NCI-H187 (cell line): ENCODE measurements around the gene HOXA1.

Experiments used
- DNase-seq, 2 experiments: peaks; one replicate each; lab custom pipeline; 2025; lab: John Stamatoyannopoulos, UW

HOXA1 gene

GRCh38 chr7:27131390-27131819, 35.6 kb upstream of the HOXA1 start:
- peak in 1 of 2 experiments; percentile 51 for DNase-seq

DNA sequence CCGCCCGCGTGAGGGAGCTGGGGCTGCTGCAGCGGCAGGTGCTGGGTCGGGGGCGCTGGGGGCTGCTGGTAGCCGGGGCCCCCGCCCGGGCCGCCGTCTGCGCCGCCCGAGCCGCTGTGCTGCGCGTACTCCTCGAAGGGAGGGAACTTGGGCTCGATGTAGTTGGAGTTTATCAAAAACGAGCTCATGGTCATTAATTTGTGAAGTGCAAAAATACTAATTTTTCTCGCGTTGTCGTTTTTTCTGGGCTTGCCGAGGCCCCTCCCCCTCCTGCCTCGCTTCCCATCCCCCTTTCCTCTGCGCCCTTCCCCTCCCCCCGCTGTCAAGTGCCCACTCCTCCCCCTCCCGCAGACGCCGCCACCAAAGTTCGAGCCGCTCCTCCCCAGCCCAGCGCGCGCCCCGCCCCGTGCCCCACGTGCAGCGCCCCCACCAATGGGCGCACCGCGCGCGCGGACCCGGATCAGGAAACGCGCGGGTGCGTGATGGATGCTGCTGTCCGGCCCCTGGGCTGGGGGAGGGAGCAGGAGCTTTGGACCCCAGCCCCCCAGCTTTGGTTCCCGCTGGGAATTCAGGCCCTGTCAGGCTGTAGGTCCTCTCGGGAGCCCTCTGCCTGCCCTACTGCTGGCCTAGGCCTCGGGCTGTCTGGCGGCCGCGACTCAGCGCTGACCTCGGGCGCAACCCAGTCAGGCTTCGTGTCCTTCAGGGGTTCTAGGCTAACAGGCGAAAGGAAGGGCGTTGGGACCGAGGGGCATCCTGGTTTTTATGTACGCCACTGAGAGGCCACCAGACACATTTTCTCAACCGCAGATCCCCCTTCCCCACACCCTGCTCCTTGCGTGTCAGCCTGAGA, 35.0 kb upstream of the HOXA1 start, which contains the start of gene HOXA4:
Gene HOXA4, minus strand, starts transcription at position 218 of the 850 bp plus-strand sequence. Its CDS starts 24 bp downstream, at position 194.
- peak; percentile 70 to 75 for DNase-seq

GRCh38 chr7:27129729-27130539, 34.1 kb upstream of the HOXA1 start:
- DNase-seq: no peak

- no peak for DNase-seq
Observed at GRCh38 chr7:27128776-27129728, 33.3 kb upstream of the HOXA1 start.

- no peak for DNase-seq
Observed at GRCh38 chr7:27128034-27128433, 32.2 kb upstream of the HOXA1 start.

- DNase-seq: no peak
Observed at GRCh38 chr7:27126596-27127327, 31.0 kb upstream of the HOXA1 start.

GRCh38 chr7:27125986-27126394, 30.2 kb upstream of the HOXA1 start:
- no peak for DNase-seq

- no peak for DNase-seq
Observed at GRCh38 chr7:27124902-27125689, 29.3 kb upstream of the HOXA1 start.

- DNase-seq: no peak
Observed at GRCh38 chr7:27124096-27124901, 28.5 kb upstream of the HOXA1 start.

- DNase-seq: no peak
Observed at GRCh38 chr7:27123477-27124053, 27.8 kb upstream of the HOXA1 start.

DNA sequence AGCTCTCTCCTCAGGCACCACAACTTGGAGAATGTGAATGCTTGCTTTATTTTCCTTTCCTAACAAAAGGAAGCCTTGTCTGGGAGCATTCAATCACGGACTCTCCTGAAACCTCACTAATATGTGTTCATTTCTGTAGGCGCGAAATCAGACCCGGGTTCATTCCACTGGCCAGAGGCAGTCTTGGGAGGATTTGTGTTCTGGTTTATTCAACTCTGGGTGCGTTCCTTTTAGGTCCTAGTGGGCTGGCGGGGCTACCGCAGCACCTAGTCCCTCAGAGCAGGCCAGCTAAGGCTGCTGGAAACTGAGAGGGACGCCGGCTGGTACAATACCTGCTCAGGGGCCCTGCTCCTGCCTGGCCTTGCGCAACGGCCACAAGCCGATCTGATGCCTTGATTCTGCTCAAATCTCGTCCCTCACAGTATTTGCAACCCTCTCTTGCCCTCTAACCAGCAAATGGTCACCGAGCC, 27.2 kb upstream of the HOXA1 start:
- no peak for DNase-seq

GRCh38 chr7:27122077-27122910, 26.5 kb upstream of the HOXA1 start:
- no peak for DNase-seq

- DNase-seq: no peak
Observed at GRCh38 chr7:27121684-27122076, 25.9 kb upstream of the HOXA1 start.

GRCh38 chr7:27119412-27119911, 23.7 kb upstream of the HOXA1 start:
- no peak for DNase-seq

GRCh38 chr7:27118580-27118979, 22.8 kb upstream of the HOXA1 start:
- DNase-seq: no peak

DNA sequence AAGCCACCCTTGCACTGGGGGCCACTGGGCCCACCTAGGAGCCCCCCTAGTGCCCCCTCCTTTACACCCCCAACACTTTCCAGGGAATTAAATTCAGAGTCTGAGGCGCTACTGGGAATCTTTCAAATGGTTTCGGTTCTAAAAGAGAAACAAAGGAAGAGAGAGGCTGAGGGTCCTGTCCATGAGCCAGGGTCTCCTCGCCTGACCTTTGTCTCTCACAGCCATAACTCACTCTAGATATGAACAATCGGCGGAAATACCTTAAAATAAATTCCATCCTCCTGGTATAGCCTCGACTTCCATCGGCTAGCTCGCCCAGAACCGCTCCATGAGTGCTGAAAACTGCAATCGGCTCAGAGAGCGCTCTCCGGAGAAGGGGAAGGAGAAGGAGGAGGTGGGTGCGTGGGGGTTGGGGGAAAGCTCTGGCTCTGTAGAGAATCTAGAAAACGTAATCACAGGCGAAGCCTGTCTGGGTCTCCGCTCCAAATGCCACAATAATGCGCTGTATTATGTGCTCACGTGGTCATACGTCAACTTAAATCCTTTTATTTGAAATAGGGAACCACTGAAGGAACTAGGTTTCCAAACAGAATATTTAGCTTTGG, 22.2 kb upstream of the HOXA1 start:
- no peak for DNase-seq
